Measurements from ENCODE around the gene PHKA2.
"Not testable (repeated sequence)": the region's sequence is repeated elsewhere in the genome, so short reads cannot be mapped to it uniquely, and the experiment has no call there.

PHKA2 gene

DNA sequence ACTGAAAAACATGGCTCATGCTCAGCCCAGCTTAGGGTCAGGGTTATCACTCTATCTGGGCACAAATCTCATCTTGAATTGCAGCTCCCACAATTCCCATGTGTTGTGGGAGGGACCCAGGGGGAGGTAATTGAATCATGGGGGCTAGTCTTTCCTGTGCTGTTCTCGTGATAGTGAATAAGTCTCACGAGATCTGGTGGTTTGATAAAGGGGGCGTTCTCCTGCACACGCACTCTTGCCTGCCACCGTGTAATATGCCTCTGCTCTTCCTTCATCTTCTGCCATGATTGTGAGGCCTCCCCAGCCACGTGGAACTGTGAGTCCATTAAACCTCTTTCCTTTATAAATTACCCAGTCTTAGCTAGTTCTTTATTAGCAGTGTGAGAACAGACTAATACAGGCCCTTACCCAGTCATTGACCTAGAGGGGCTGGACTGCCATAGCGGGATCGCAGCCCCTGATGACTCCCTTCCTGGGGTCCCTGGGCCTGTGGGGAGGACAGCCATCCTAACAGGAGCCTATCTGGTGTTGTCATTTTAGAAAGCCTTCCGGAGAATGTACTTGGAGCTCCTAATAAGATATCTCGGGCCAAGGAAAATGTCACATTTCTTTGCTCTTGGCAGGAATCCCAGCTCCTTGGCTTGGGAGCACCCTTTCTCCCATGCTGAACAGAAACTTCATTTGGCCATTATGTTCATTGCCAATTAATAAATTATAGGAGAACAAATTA is 112.6 kb downstream of the PHKA2 start:
- H3K9ac ChIP-seq (ENCODE audit: low read length in 2 of 2): no peak overlapping the region
- H3K9me3 ChIP-seq (ENCODE audit: control insufficient read depth in 2 of 2, low read length in 2 of 2): no peaks in the 10 kb centered on the region
- H3K27me3 ChIP-seq (ENCODE audit: control insufficient read depth in 1 of 2, insufficient read depth in 2 of 2, low read length in 2 of 2): peaks cover 0 to 2% of the 10 kb centered on the region in 2 donors
- peaks cover 17% of the 10 kb centered on the region for H3K4me1 ChIP-seq (ENCODE audit: control insufficient read depth, insufficient read depth, low read length)
- H3K27ac ChIP-seq (ENCODE audit: low read length): no peak overlapping the region
- H3K4me3 ChIP-seq (ENCODE audit: low read length in 2 of 2): no peak overlapping the region
- H3K36me3 ChIP-seq (ENCODE audit: control insufficient read depth in 2 of 2, insufficient read depth in 2 of 2, low read length in 2 of 2): no peaks in the 10 kb centered on the region

DNA sequence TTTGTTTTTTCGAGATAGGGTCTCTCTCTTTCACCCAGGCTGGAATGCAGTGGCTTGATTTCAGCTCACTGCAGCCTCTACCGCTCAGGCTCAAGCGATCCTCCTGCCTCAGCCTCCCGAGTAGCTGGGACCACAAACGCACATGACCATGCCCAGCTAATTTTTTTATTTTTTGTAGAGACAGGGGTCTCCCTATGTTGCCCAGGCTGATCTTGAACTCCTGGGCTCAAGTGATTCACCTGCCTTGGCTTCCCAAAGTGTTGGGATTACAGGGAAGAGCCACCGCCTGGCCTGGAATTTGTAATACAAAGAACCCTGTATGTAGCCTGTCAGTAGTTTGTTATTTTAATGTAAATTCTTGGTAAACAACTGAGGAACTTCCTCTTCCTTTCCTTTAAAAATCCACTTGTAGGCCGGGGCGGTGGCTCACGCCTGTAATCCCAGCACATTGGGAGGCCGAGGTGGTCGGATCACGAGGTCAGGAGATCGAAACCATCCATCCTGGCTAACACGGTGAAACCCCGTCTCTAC is 119.5 kb downstream of the PHKA2 start:
- no peak overlapping the region for H3K4me3 ChIP-seq (ENCODE audit: low read length in 2 of 2)
- H3K27ac ChIP-seq (ENCODE audit: low read length): no peak overlapping the region
- H3K36me3 ChIP-seq (ENCODE audit: control insufficient read depth in 2 of 2, insufficient read depth in 2 of 2, low read length in 2 of 2): no peaks in the 10 kb centered on the region
- H3K4me1 ChIP-seq (ENCODE audit: control insufficient read depth, insufficient read depth, low read length): no peaks in the 10 kb centered on the region
- H3K9me3 ChIP-seq (ENCODE audit: control insufficient read depth in 2 of 2, low read length in 2 of 2): no peaks in the 10 kb centered on the region
- H3K27me3 ChIP-seq (ENCODE audit: control insufficient read depth in 1 of 2, insufficient read depth in 2 of 2, low read length in 2 of 2): no peaks in the 10 kb centered on the region
- H3K9ac ChIP-seq (ENCODE audit: low read length in 2 of 2): no peak overlapping the region

- Histone ChIP-seq H3K4me1 (ENCODE audit: control insufficient read depth, insufficient read depth, low read length) (no peaks in the 10 kb centered on the region), H3K4me3 (ENCODE audit: low read length in 2 of 2) (no peak overlapping the region), H3K27me3 (ENCODE audit: control insufficient read depth in 1 of 2, insufficient read depth in 2 of 2, low read length in 2 of 2) (no peaks in the 10 kb centered on the region), H3K9ac (ENCODE audit: low read length in 2 of 2) (no peak overlapping the region), H3K9me3 (ENCODE audit: control insufficient read depth in 2 of 2, low read length in 2 of 2) (no peaks in the 10 kb centered on the region), H3K36me3 (ENCODE audit: control insufficient read depth in 2 of 2, insufficient read depth in 2 of 2, low read length in 2 of 2) (no peaks in the 10 kb centered on the region), H3K27ac (ENCODE audit: low read length) (no peak overlapping the region)
Measured at GRCh38 chrX:18861511-18861910, 122.4 kb downstream of the PHKA2 start.

GRCh38 chrX:18856645-18856997 is 127.3 kb downstream of the PHKA2 start:
- Histone ChIP-seq H3K9me3 (ENCODE audit: control insufficient read depth in 2 of 2, low read length in 2 of 2) (peaks cover 0 to 3% of the 10 kb centered on the region in 2 donors), H3K9ac (ENCODE audit: low read length in 2 of 2) (no peak overlapping the region), H3K27me3 (ENCODE audit: control insufficient read depth in 1 of 2, insufficient read depth in 2 of 2, low read length in 2 of 2) (no peaks in the 10 kb centered on the region), H3K27ac (ENCODE audit: low read length) (no peak overlapping the region), H3K36me3 (ENCODE audit: control insufficient read depth in 2 of 2, insufficient read depth in 2 of 2, low read length in 2 of 2) (no peaks in the 10 kb centered on the region), H3K4me1 (ENCODE audit: control insufficient read depth, insufficient read depth, low read length) (no peaks in the 10 kb centered on the region), H3K4me3 (ENCODE audit: low read length in 2 of 2) (no peak overlapping the region)

- Histone ChIP-seq H3K4me3 (ENCODE audit: low read length in 2 of 2) (no peak overlapping the region), H3K4me1 (ENCODE audit: control insufficient read depth, insufficient read depth, low read length) (no peaks in the 10 kb centered on the region), H3K9me3 (ENCODE audit: control insufficient read depth in 2 of 2, low read length in 2 of 2) (peaks cover 0 to 3% of the 10 kb centered on the region in 2 donors), H3K27me3 (ENCODE audit: control insufficient read depth in 1 of 2, insufficient read depth in 2 of 2, low read length in 2 of 2) (no peaks in the 10 kb centered on the region), H3K9ac (ENCODE audit: low read length in 2 of 2) (no peak overlapping the region), H3K27ac (ENCODE audit: low read length) (no peak overlapping the region), H3K36me3 (ENCODE audit: control insufficient read depth in 2 of 2, insufficient read depth in 2 of 2, low read length in 2 of 2) (no peaks in the 10 kb centered on the region)
Measured at GRCh38 chrX:18855919-18856644, 127.8 kb downstream of the PHKA2 start.

DNA sequence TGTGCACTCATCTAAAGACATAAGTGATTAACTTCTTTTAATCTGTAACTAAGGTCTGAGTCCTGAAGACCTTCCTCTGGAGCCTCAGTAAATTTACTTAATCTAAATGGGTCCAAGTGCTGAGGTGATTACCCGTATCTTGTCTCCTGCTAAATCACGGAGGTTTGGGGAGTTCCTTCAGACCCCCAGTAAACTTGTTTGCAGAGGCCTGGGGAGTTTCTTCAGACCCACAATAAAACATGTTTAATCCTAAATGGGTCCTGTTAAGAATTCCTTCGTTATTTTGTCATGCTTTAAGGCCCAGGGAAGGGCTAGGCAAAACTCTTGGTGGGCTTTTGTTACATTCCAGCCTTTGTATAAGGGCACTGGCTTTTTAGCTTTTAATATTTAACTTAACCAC is 136.0 kb downstream of the PHKA2 start:
- not testable (repeated sequence) for H3K27me3 ChIP-seq (ENCODE audit: control insufficient read depth in 1 of 2, insufficient read depth in 2 of 2, low read length in 2 of 2); H3K36me3 ChIP-seq (ENCODE audit: control insufficient read depth in 2 of 2, insufficient read depth in 2 of 2, low read length in 2 of 2); H3K4me1 ChIP-seq (ENCODE audit: control insufficient read depth, insufficient read depth, low read length)

More for the DNA sequence above, 136.0 kb downstream of the PHKA2 start:
- not testable (repeated sequence) for H3K27ac ChIP-seq (ENCODE audit: low read length); H3K9me3 ChIP-seq (ENCODE audit: control insufficient read depth in 2 of 2, low read length in 2 of 2); H3K9ac ChIP-seq (ENCODE audit: low read length in 2 of 2); H3K4me3 ChIP-seq (ENCODE audit: low read length in 2 of 2)
